Measurements from ENCODE around the gene CHST12. TPM values are rescaled to one million over a fixed set of nuclear protein-coding genes. Genes with fewer than 3 reads are reported as not detected.

CHST12 gene
- 10 to 100 TPM; 19.2 to 27.1 TPM for total RNA-seq
- polyA plus RNA-seq (ENCODE audit: insufficient read length in 6 of 6), result 10 to 100 TPM; 11.7 to 18.4 (median 13.2) TPM
- long read RNA-seq, donor 1, full-length matches to known transcripts, result 15 of 33 reads
- long read RNA-seq, donor 1, partial matches to known transcripts, result 11 of 33 reads
- long read RNA-seq, donor 1, other reads (novel, unspliced or antisense), result 7 of 33 reads
- long read RNA-seq, donor 2, full-length matches to known transcripts, result 13 of 13 reads
- long read RNA-seq, donor 2, partial matches to known transcripts, result 0 of 13 reads
- long read RNA-seq, donor 2, other reads (novel, unspliced or antisense), result 0 of 13 reads
- long read RNA-seq, donor 3, full-length matches to known transcripts, result 11 of 11 reads
- long read RNA-seq, donor 3, partial matches to known transcripts, result 0 of 11 reads
- long read RNA-seq, donor 3, other reads (novel, unspliced or antisense), result 0 of 11 reads
- long read RNA-seq, donor 4, full-length matches to known transcripts, result 18 of 29 reads
- long read RNA-seq, donor 4, partial matches to known transcripts, result 6 of 29 reads
- long read RNA-seq, donor 4, other reads (novel, unspliced or antisense), result 5 of 29 reads
- long read RNA-seq, donor 5, full-length matches to known transcripts, result 14 of 14 reads
- long read RNA-seq, donor 5, partial matches to known transcripts, result 0 of 14 reads
- long read RNA-seq, donor 5, other reads (novel, unspliced or antisense), result 0 of 14 reads
- long read RNA-seq, donor 6, full-length matches to known transcripts, result 12 of 17 reads
- long read RNA-seq, donor 6, partial matches to known transcripts, result 0 of 17 reads
- long read RNA-seq, donor 6, other reads (novel, unspliced or antisense), result 5 of 17 reads
- long read RNA-seq, donor 7, full-length matches to known transcripts, result 4 of 4 reads
- long read RNA-seq, donor 7, partial matches to known transcripts, result 0 of 4 reads
- long read RNA-seq, donor 7, other reads (novel, unspliced or antisense), result 0 of 4 reads
- long read RNA-seq, donor 8, full-length matches to known transcripts, result 7 of 22 reads
- long read RNA-seq, donor 8, partial matches to known transcripts, result 8 of 22 reads
- long read RNA-seq, donor 8, other reads (novel, unspliced or antisense), result 7 of 22 reads
- long read RNA-seq, donor 9, result 0 reads
- long read RNA-seq, donor 10, full-length matches to known transcripts, result 25 of 36 reads
- long read RNA-seq, donor 10, partial matches to known transcripts, result 1 of 36 reads
- long read RNA-seq, donor 10, other reads (novel, unspliced or antisense), result 10 of 36 reads
- long read RNA-seq, donor 11, full-length matches to known transcripts, result 9 of 9 reads
- long read RNA-seq, donor 11, partial matches to known transcripts, result 0 of 9 reads
- long read RNA-seq, donor 11, other reads (novel, unspliced or antisense), result 0 of 9 reads
- long read RNA-seq, donor 12, full-length matches to known transcripts, result 4 of 4 reads
- long read RNA-seq, donor 12, partial matches to known transcripts, result 0 of 4 reads
- long read RNA-seq, donor 12, other reads (novel, unspliced or antisense), result 0 of 4 reads

GRCh38 chr7:2403014-2403717 lies at the start of gene CHST12:
CHST12 (plus strand) TSS chr7:2403611; CDS start chr7:2432640, 29,029 bp downstream.
- DNase-seq, result peak; percentile 91 to 97 (median 96)
- TF ChIP-seq CTCF (IDR thresholded peaks at IDR 0.05), result no peak
- peak within 1 kb of the TSS; percentile 45 to 70 for H3K27ac ChIP-seq
- H3K4me3 ChIP-seq, result peak within 1 kb of the TSS; percentile 78 to 86
- no peaks in the 10 kb centered on the region for H3K36me3 ChIP-seq
- peaks cover 17 to 84% of the 10 kb centered on the region in 2 donors for H3K4me1 ChIP-seq
- H3K9me3 ChIP-seq, result no peaks in the 10 kb centered on the region
- peak; percentile 89 for ATAC-seq
- intact Hi-C loops (cut with DNase I), result no loop called here
- H3K27me3 ChIP-seq, result no peaks in the 10 kb centered on the region

- peak overlapping the region; percentile 99 to 100 for H3K27ac ChIP-seq
- ATAC-seq (peak; percentile 91), DNase-seq (peak in 3 of 4 donors; percentile 90 to 97 (median 93))
- H3K9me3 ChIP-seq, result no peaks in the 10 kb centered on the region
- intact Hi-C loops (cut with DNase I), result no loop called here
- peak overlapping the region; percentile 96 to 98 for H3K4me3 ChIP-seq
- TF ChIP-seq CTCF (IDR thresholded peaks at IDR 0.05), result no peak
- H3K27me3 ChIP-seq, result no peaks in the 10 kb centered on the region
- peaks cover 28 to 45% of the 10 kb centered on the region in 2 donors for H3K4me1 ChIP-seq
- peaks cover 0 to 19% of the 10 kb centered on the region in 2 donors for H3K36me3 ChIP-seq
Observed at GRCh38 chr7:2353936-2354185, 49.5 kb upstream of the CHST12 start.

- intact Hi-C loops (cut with DNase I), result no loop called here
- ATAC-seq, result peak; percentile 93
Observed at GRCh38 chr7:2354186-2354938, 49.0 kb upstream of the CHST12 start, which contains the start of gene EIF3B. EIF3B (plus strand) TSS chr7:2354827; CDS start chr7:2354922, 95 bp downstream.

More at GRCh38 chr7:2354186-2354938, 49.0 kb upstream of the CHST12 start, which contains the start of gene EIF3B:
- H3K27me3 ChIP-seq, result no peaks in the 10 kb centered on the region
- peaks cover 0 to 24% of the 10 kb centered on the region in 2 donors for H3K36me3 ChIP-seq
- H3K4me1 ChIP-seq, result peaks cover 33 to 50% of the 10 kb centered on the region in 2 donors
- peak; percentile 90 to 99 (median 95) for DNase-seq
- H3K27ac ChIP-seq, result peak within 1 kb of the TSS; percentile 99 to 100
- H3K9me3 ChIP-seq, result no peaks in the 10 kb centered on the region
- peak within 1 kb of the TSS; percentile 96 to 98 for H3K4me3 ChIP-seq
- TF ChIP-seq CTCF (IDR thresholded peaks at IDR 0.05), result no peak
